ENCODE measurements around the gene FDX2.
A peak's percentile ranks its signal among the peaks of the same experiment; 100 is the strongest.

FDX2 gene

GRCh38 chr19:10299545-10300458 lies 16.0 kb downstream of the FDX2 start:
- DNase-seq, result no peak

DNA sequence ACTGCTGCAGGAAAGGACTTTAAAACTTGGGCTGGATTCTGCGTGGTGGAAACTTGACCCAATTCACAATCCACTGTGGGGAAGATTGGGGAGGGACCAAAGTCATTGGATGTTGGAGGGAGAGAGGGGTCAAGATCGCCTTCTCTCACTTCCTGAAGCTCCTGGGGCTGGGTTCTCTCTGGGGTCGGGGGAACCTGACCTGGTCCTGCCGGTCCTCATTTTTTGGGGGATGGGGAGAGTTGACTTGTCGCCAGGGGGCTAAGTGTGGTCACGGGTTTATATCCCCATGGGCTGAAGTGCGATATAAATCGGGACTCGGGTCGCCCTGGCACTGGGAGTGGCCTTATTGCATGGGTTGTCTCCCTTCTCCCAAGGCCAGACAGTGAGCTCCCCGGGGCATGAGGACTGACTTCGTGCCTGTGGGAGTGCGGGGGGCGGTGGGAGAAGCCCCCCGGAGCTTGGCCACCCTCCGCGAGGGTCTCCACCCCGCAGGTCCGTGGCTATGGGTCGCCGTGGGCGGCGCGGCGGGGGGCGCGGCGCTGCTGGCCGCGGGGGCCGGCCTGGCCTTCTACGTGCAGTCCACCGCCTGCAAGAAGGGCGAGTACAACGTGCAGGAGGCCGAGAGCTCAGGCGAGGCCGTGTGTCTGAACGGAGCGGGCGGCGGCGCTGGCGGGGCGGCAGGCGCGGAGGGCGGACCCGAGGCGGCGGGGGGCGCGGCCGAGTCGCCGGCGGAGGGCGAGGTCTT lies 19.8 kb downstream of the FDX2 start:
- no peak for DNase-seq

DNA sequence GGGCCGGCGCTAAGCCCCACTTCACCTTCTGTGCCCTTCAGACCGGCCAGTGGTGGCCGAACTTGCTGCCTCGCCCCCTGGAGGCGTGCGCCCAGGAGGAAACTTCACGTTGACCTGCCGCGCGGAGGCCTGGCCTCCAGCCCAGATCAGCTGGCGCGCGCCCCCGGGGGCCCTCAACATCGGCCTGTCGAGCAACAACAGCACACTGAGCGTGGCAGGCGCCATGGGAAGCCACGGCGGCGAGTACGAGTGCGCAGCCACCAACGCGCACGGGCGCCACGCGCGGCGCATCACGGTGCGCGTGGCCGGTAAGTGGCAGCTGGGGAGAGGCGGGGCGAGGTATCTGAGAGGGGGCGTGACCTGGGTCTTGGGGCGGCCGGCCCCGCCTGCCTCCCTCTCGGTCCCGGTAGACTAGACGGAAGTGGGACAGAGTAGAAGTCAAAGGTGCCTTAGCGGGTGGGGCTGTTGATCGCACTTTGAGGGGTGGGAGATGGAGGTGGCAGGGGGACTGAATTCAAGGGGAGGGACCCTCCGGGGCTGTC lies 20.4 kb downstream of the FDX2 start:
- peak in 1 of 2 donors; percentile 35 for DNase-seq

DNA sequence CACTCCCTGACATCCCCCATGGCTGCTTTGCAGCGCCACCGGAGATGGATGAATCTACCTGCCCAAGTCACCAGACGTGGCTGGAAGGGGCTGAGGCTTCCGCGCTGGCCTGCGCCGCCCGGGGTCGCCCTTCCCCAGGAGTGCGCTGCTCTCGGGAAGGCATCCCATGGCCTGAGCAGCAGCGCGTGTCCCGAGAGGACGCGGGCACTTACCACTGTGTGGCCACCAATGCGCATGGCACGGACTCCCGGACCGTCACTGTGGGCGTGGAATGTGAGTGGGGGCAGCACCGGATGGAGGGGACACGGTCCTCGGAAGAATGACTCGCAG lies 21.5 kb downstream of the FDX2 start:
- no peak for DNase-seq

GRCh38 chr19:10293637-10294367 lies 22.0 kb downstream of the FDX2 start:
- no peak for DNase-seq

- no peak for DNase-seq
Measured at GRCh38 chr19:10292789-10293636, 22.8 kb downstream of the FDX2 start.

DNA sequence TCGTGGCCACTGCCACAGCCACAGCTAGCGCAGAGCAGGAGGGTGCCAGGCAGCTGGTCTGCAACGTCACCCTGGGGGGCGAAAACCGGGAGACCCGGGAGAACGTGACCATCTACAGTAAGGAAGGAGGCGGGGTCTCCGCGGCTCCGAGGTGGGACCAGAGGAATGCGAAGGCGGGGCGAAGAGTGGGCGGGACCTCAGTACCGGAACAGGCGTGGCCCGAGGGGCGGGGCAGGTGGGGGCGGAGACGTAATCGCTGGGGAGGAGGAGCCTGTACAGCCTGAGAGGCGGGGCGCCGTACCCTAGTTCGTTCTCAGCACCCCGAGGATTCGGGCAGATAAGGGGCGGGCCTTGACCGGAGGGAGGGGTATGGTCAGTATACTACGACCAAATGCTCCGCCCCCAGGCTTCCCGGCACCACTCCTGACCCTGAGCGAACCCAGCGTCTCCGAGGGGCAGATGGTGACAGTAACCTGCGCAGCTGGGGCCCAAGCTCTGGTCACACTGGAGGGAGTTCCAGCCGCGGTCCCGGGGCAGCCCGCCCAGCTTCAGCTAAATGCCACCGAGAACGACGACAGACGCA lies 23.5 kb downstream of the FDX2 start:
- peak; percentile 75 to 80 for DNase-seq

DNA sequence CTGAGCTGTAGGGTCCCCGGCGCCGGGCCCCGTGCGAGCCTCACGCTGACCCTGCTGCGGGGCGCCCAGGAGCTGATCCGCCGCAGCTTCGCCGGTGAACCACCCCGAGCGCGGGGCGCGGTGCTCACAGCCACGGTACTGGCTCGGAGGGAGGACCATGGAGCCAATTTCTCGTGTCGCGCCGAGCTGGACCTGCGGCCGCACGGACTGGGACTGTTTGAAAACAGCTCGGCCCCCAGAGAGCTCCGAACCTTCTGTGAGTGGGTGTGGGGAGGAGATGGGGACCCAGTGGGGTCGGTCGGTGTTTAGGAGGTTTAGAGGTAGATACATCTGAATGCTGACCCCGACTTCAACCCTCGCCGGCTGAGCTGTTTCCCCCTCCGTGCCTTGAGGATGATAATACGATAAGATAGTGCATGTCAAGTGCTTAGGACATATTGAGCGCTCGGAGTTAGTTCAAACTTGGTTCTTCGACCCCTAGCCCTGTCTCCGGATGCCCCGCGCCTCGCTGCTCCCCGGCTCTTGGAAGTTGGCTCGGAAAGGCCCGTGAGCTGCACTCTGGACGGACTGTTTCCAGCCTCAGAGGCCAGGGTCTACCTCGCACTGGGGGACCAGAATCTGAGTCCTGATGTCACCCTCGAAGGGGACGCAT lies 24.1 kb downstream of the FDX2 start:
- DNase-seq, result no peak

DNA sequence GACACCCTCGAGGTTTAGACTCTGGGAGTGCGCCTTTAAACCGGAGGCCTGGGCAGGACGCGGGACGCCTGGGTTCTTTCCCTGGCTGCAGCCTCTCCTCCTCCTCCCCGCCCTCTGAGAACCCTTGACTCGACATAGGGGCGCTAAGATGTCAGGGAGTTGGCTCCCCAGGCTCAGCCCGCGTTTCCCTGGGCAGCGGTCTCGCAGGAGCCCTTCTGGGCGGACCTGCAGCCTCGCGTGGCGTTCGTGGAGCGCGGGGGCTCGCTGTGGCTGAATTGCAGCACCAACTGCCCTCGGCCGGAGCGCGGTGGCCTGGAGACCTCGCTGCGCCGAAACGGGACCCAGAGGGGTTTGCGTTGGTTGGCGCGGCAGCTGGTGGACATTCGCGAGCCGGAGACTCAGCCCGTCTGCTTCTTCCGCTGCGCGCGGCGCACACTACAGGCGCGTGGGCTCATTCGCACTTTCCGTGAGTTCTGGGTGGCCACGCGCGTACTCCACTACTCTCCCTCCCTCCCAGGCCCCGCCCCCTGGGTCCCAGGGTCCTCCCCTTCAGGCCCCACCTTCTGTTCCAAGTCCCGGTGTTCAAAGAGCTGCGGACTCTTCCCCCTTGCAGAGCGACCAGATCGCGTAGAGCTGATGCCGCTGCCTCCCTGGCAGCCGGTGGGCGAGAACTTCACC lies 24.8 kb downstream of the FDX2 start:
- DNase-seq, result peak; percentile 39 to 45

- DNase-seq, result no peak
Measured at GRCh38 chr19:10290357-10290875, 25.4 kb downstream of the FDX2 start.

DNA sequence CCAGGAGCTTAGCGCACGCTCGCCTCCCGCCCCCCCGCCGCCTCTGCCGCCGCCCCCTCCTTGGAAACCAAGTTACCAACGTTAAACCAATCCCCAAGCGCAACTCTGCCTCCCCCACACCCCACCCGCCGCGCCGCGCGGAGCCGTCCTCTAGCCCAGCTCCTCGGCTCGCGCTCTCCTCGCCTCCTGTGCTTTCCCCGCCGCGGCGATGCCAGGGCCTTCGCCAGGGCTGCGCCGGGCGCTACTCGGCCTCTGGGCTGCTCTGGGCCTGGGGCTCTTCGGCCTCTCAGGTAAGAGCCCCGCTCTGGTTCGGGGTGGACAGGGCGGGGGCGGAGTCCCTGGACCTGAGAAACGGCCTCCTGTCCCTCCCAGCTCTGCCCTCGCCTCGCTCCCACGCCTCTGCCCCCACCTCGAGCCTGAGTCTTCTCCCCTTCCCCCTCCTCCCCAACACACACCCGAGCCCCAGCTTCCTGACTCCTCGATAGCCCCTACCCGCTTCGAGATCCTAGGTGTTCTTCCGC lies 25.9 kb downstream of the FDX2 start, which contains the start of gene ICAM5:
TSS of gene ICAM5 (plus strand) at position 117 of the 521 bp plus-strand sequence. CDS start at position 209, 92 bp downstream.
- DNase-seq, result no peak

DNA sequence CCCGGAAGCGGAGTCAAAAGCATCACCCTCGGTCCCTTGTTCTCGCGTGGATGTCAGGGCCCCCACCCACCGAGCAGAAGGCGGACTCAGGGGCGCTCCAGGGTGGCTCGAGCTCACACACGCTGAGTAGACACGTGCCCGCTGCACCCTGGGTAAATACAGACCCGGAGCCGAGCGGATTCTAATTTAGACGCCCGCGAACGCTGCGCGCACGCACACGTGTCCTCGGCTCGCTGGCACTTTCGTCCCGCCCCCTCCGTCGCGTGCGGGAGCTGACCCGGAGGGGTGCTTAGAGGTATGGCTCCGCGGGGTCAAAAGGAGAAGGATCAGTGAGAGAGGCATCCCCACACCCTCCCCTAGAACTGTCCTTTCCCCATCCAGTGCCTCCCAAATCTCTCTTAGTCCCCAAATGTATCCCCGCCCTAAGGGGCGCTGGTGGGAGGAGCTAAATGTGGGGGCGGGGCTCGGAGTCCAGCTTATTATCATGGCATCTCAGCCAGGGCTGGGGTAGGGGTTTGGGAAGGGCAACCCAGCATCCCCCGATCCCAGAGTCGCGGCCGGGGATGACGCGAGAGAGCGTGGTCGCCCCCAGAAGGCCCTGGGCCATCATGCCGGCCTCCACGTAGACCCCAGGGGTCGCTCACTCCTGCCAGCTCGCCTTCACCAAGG lies 26.5 kb downstream of the FDX2 start:
- peak; percentile 60 to 61 for DNase-seq

DNA sequence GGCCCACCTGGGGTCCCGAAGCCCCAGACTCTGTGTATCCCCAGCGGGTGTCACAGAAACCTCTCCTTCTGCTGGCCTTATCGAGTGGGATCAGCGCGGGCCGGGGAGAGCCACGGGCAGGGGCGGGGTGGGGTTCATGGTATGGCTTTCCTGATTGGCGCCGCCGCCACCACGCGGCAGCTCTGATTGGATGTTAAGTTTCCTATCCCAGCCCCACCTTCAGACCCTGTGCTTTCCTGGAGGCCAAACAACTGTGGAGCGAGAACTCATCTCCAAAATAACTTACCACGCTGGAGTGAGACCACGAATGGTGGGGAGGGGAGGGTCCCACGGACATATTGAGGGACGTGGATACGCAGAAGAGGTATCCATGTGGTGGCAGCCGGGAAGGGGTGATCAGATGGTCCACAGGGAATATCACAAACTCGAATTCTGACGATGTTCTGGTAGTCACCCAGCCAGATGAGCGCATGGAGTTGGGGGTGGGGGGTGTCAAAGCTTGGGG lies 27.1 kb downstream of the FDX2 start:
- DNase-seq, result peak in 1 of 2 donors; percentile 41

DNA sequence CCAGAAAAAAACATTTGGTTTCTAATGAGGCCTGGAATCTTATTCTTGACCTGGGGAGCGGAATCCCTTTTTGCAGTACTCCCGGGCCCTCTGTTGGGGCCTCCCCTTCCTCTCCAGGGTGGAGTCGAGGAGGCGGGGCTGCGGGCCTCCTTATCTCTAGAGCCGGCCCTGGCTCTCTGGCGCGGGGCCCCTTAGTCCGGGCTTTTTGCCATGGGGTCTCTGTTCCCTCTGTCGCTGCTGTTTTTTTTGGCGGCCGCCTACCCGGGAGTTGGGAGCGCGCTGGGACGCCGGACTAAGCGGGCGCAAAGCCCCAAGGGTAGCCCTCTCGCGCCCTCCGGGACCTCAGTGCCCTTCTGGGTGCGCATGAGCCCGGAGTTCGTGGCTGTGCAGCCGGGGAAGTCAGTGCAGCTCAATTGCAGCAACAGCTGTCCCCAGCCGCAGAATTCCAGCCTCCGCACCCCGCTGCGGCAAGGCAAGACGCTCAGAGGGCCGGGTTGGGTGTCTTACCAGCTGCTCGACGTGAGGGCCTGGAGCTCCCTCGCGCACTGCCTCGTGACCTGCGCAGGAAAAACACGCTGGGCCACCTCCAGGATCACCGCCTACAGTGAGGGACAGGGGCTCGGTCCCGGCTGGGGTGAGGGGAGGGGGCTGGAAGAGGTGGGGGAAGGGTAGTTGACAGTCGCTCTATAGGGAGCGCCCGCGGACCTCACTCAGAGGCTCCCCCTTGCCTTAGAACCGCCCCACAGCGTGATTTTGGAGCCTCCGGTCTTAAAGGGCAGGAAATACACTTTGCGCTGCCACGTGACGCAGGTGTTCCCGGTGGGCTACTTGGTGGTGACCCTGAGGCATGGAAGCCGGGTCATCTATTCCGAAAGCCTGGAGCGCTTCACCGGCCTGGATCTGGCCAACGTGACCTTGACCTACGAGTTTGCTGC lies 28.7 kb downstream of the FDX2 start, which contains the start of gene ICAM4:
TSS of gene ICAM4 (plus strand) at position 153 of the 935 bp plus-strand sequence. CDS start at position 211, 58 bp downstream.
- DNase-seq, result no peak

- DNase-seq, result no peak
Measured at GRCh38 chr19:10285393-10285792, 30.4 kb downstream of the FDX2 start.

- no peak for DNase-seq
Measured at GRCh38 chr19:10284960-10285278, 30.9 kb downstream of the FDX2 start.

DNA sequence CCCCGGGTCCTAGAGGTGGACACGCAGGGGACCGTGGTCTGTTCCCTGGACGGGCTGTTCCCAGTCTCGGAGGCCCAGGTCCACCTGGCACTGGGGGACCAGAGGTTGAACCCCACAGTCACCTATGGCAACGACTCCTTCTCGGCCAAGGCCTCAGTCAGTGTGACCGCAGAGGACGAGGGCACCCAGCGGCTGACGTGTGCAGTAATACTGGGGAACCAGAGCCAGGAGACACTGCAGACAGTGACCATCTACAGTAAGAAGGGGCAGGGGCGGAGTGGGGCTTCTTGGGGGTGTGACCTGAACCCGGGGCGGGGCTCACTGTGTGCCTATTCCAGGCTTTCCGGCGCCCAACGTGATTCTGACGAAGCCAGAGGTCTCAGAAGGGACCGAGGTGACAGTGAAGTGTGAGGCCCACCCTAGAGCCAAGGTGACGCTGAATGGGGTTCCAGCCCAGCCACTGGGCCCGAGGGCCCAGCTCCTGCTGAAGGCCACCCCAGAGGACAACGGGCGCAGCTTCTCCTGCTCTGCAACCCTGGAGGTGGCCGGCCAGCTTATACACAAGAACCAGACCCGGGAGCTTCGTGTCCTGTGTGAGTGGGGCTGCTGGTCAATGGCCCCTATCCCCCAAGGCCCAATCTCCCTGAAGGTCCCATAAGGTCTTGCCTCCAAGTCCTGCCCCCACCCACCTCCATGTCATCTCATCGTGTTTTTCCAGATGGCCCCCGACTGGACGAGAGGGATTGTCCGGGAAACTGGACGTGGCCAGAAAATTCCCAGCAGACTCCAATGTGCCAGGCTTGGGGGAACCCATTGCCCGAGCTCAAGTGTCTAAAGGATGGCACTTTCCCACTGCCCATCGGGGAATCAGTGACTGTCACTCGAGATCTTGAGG lies 31.5 kb downstream of the FDX2 start:
- DNase-seq, result no peak

All from stimulated activated CD4-positive, alpha-beta T cell treated with anti-CD3 and anti-CD28 coated beads, Interleukin-2, amount 100 ng/mL, for 48 hours (primary cell).